PFSK-1 (cell line): ENCODE data around the gene GAPDHS.

ENCODE experiments used
- FOXP2 ChIP-seq: optimal IDR thresholded peaks from 2 replicates; pipeline ENCODE3; 2011; ENCODE audit warnings: borderline replicate concordance, control low read depth, inconsistent platforms; ENCODE audit not compliant: insufficient read depth; ENCODE audit errors: extremely low read length, extremely low read depth
- POLR2AphosphoS5 ChIP-seq: IDR thresholded peaks from 2 replicates; pipeline ENCODE4 v1.6.1; 2012; ENCODE audit warnings: low read depth, mild to moderate bottlenecking, control low read depth, low read length, moderate library complexity
- SIN3A ChIP-seq: IDR thresholded peaks from 2 replicates; pipeline ENCODE4 v1.6.1; 2012; ENCODE audit warnings: mild to moderate bottlenecking, low read length, moderate library complexity, borderline replicate concordance; ENCODE audit not compliant: insufficient read depth
- TAF1 ChIP-seq: IDR thresholded peaks from 2 replicates; pipeline ENCODE4 v1.6.1; 2012; ENCODE audit warnings: low read length, control low read depth, borderline replicate concordance; ENCODE audit not compliant: insufficient read depth
- TF ChIP-seq, protein P1 (sequence below), 2 experiments: IDR thresholded peaks; 2 replicates each; pipeline versions ENCODE4 v1.6.1 to v1.8.0; 2011 to 2012; ENCODE audit warnings: low read depth in 2 of 2, low read length in 2 of 2, control low read depth in 1 of 2, inconsistent platforms in 1 of 2, mild to moderate bottlenecking in 1 of 2, moderate library complexity in 1 of 2; ENCODE audit not compliant: insufficient read depth in 1 of 2

DNA sequence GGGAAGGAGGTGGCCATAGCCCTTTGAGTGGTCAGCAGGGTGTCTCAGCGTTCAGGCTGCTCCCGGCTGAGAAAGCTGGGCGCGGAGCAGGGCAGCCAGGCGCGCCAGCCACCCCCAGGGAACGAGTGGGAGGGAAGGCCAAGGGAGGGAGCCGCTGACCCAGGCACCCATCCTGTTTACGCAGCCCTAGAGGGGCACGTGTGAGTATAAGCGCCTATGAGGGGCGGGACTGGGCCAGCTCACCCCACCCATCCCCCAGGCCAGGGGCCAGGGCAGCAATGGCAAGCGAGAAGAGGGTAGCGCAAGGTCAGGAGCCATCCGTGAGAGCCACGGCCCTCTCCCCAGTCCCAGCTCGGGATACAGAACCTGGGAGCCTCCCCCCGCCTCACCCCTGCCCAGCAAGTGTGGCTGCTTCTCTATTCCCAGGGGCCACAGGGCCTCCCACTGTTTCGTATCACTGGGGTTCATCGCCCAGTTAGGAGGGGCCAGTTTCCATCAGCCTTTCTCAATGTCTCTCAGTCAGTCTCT lies 18.9 kb upstream of the GAPDHS start:
- TF ChIP-seq TAF1 = no peak
- TF ChIP-seq, protein P1, sequence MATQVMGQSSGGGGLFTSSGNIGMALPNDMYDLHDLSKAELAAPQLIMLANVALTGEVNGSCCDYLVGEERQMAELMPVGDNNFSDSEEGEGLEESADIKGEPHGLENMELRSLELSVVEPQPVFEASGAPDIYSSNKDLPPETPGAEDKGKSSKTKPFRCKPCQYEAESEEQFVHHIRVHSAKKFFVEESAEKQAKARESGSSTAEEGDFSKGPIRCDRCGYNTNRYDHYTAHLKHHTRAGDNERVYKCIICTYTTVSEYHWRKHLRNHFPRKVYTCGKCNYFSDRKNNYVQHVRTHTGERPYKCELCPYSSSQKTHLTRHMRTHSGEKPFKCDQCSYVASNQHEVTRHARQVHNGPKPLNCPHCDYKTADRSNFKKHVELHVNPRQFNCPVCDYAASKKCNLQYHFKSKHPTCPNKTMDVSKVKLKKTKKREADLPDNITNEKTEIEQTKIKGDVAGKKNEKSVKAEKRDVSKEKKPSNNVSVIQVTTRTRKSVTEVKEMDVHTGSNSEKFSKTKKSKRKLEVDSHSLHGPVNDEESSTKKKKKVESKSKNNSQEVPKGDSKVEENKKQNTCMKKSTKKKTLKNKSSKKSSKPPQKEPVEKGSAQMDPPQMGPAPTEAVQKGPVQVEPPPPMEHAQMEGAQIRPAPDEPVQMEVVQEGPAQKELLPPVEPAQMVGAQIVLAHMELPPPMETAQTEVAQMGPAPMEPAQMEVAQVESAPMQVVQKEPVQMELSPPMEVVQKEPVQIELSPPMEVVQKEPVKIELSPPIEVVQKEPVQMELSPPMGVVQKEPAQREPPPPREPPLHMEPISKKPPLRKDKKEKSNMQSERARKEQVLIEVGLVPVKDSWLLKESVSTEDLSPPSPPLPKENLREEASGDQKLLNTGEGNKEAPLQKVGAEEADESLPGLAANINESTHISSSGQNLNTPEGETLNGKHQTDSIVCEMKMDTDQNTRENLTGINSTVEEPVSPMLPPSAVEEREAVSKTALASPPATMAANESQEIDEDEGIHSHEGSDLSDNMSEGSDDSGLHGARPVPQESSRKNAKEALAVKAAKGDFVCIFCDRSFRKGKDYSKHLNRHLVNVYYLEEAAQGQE (IDR thresholded peaks at IDR 0.05; ENCODE audit: insufficient read depth in 1 of 2, low read depth in 2 of 2, low read length in 2 of 2) = no peak
- no peak for TF ChIP-seq POLR2AphosphoS5
- no peak for TF ChIP-seq SIN3A
- no peak for TF ChIP-seq FOXP2
